22Rv1 (cell line): ENCODE measurements around the gene PCK2.

Experiments
- CTCF ChIP-seq: fragments of 450-650 bp; IDR thresholded peaks from 2 replicates; pipeline ENCODE4 v1.5.1; 2017; ENCODE audit warnings: mild to moderate bottlenecking
- ZFX ChIP-seq: fragments of 450-650 bp; IDR thresholded peaks from 2 replicates; pipeline ENCODE4 v1.6.1; 2017; ENCODE audit warnings: antibody characterized with exemption, borderline replicate concordance

GRCh38 chr14:24113801-24114531 is 19.9 kb downstream of the PCK2 start:
- TF ChIP-seq CTCF (no peak), ZFX (no peak)
